ENCODE data around the gene LORICRIN.

The LORICRIN gene

GRCh38 chr1:153251087-153251486 lies 8.4 kb upstream of the LORICRIN start:
- DNase-seq, result no peak

GRCh38 chr1:153251562-153251961 lies 7.9 kb upstream of the LORICRIN start:
- DNase-seq, result no peak

- DNase-seq, result no peak
Measured at GRCh38 chr1:153251988-153252387, 7.5 kb upstream of the LORICRIN start.

- no peak for DNase-seq
Measured at GRCh38 chr1:153253076-153253475, 6.4 kb upstream of the LORICRIN start.

GRCh38 chr1:153253693-153254092 lies 5.8 kb upstream of the LORICRIN start:
- no peak for DNase-seq

- no peak for DNase-seq
Measured at GRCh38 chr1:153260585-153261280, 1.2 kb downstream of the LORICRIN start.

GRCh38 chr1:153261281-153262069 lies 2.0 kb downstream of the LORICRIN start:
- DNase-seq, result no peak

- DNase-seq, result no peak
Measured at GRCh38 chr1:153262070-153262366, 2.5 kb downstream of the LORICRIN start.

- DNase-seq, result no peak
Measured at GRCh38 chr1:153262462-153263157, 3.1 kb downstream of the LORICRIN start.

GRCh38 chr1:153265457-153265856 lies 6.0 kb downstream of the LORICRIN start:
- no peak for DNase-seq

GRCh38 chr1:153271711-153272110 lies 12.2 kb downstream of the LORICRIN start:
- DNase-seq, result no peak

- DNase-seq, result no peak
Measured at GRCh38 chr1:153272186-153272585, 12.7 kb downstream of the LORICRIN start.

- no peak for DNase-seq
Measured at GRCh38 chr1:153277852-153278251, 18.4 kb downstream of the LORICRIN start.

GRCh38 chr1:153288634-153289275 lies 29.3 kb downstream of the LORICRIN start:
- no peak for DNase-seq

- no peak for DNase-seq
Measured at GRCh38 chr1:153291514-153291913, 32.0 kb downstream of the LORICRIN start.

- DNase-seq, result no peak
Measured at GRCh38 chr1:153292185-153292584, 32.7 kb downstream of the LORICRIN start.

GRCh38 chr1:153292740-153293479 lies 33.4 kb downstream of the LORICRIN start:
- no peak for DNase-seq

- no peak for DNase-seq
Measured at GRCh38 chr1:153293480-153293775, 33.9 kb downstream of the LORICRIN start.

GRCh38 chr1:153293851-153294250 lies 34.4 kb downstream of the LORICRIN start:
- DNase-seq, result no peak

- no peak for DNase-seq
Measured at GRCh38 chr1:153302308-153302707, 42.8 kb downstream of the LORICRIN start.

GRCh38 chr1:153305682-153306081 lies 46.2 kb downstream of the LORICRIN start:
- no peak for DNase-seq

GRCh38 chr1:153306303-153307220 lies 47.1 kb downstream of the LORICRIN start:
- DNase-seq, result no peak
